WTC11 (cell line): ENCODE measurements around the gene CSPG4. TPM values are rescaled to one million over a fixed set of nuclear protein-coding genes. Genes with fewer than 3 reads are reported as not detected.

Source experiments
- ATAC-seq: fragments of 200-7000 bp; cut with Tn5 transposase; 2 replicates; pipeline ENCODE4 v1.10.0; 2021; ENCODE audit warnings: mild to moderate bottlenecking, moderate library complexity
- CTCF ChIA-PET: fragments of 300-600 bp; sonication (Branson Sonifier 250); formaldehyde crosslinking; loops from one replicate; lab custom pipeline; 2021; ENCODE audit warnings: antibody characterized with exemption; lab: Charles Lee
- POLR2A ChIA-PET: fragments of 350-600 bp; sonication (Branson Sonifier 250); formaldehyde crosslinking; loops from one replicate; lab custom pipeline; 2021; ENCODE audit warnings: antibody characterized with exemption; lab: Charles Lee
- DNase-seq: peaks from one replicate; pipeline ENCODE4 v3.0.0; 2021; ENCODE audit warnings: low spot score
- H3K27ac Mint-ChIP-seq: 2 replicates; pipeline ENCODE4 v1.8.0; 2021; ENCODE audit warnings: mixed read lengths
- H3K27me3 Mint-ChIP-seq: 2 replicates; pipeline ENCODE4 v1.8.0; 2021; ENCODE audit warnings: low read depth, mild to moderate bottlenecking, moderate library complexity, mixed read lengths
- H3K36me3 Mint-ChIP-seq: 2 replicates; pipeline ENCODE4 v1.8.0; 2021; ENCODE audit warnings: mixed read lengths
- H3K4me1 Mint-ChIP-seq: 2 replicates; pipeline ENCODE4 v1.8.0; 2022; ENCODE audit warnings: mixed read lengths
- H3K4me3 Mint-ChIP-seq: 2 replicates; pipeline ENCODE4 v1.8.0; 2021; ENCODE audit warnings: mild to moderate bottlenecking, moderate library complexity, mixed read lengths
- H3K9me3 Mint-ChIP-seq: 2 replicates; pipeline ENCODE4 v1.8.0; 2021; ENCODE audit warnings: mixed read lengths
- CBFB ChIP-seq: sonication (generic); formaldehyde crosslinking; IDR thresholded peaks from 2 replicates; pipeline ENCODE4 v1.8.1; 2022; ENCODE audit warnings: mild to moderate bottlenecking, low read depth, missing genetic modification reagents
- CREB1 ChIP-seq: sonication (generic); formaldehyde crosslinking; IDR thresholded peaks from 2 replicates; pipeline ENCODE4 v1.8.0; 2023; ENCODE audit warnings: mild to moderate bottlenecking, missing genetic modification reagents
- ESRRA ChIP-seq: sonication (generic); formaldehyde crosslinking; IDR thresholded peaks from 2 replicates; pipeline ENCODE4 v1.8.1; 2022; ENCODE audit warnings: mild to moderate bottlenecking, missing genetic modification reagents, borderline replicate concordance
- GRHL2 ChIP-seq: fragments of 250-450 bp; sonication (Bioruptor Pico); IDR thresholded peaks from 2 replicates; pipeline ENCODE4 v1.8.0; 2022; ENCODE audit warnings: mild to moderate bottlenecking, moderate library complexity; ENCODE audit not compliant: insufficient replicate concordance, severe bottlenecking
- HMGA2 ChIP-seq: fragments of 250-450 bp; sonication (Bioruptor Pico); IDR thresholded peaks from 2 replicates; pipeline ENCODE4 v1.4.0; 2021; ENCODE audit warnings: mild to moderate bottlenecking, moderate library complexity
- MXD4 ChIP-seq: fragments of 250-450 bp; sonication (Bioruptor Pico); IDR thresholded peaks from 2 replicates; pipeline ENCODE4 v1.8.0; 2021; ENCODE audit warnings: mild to moderate bottlenecking, moderate library complexity, borderline replicate concordance
- NR1H2 ChIP-seq: sonication (generic); formaldehyde crosslinking; IDR thresholded peaks from 2 replicates; pipeline ENCODE4 v1.9.0; 2021; ENCODE audit warnings: mild to moderate bottlenecking, moderate library complexity, missing genetic modification reagents
- PRRX2 ChIP-seq: fragments of 250-450 bp; sonication (Bioruptor Pico); IDR thresholded peaks from 2 replicates; pipeline ENCODE4 v1.8.0; 2021; ENCODE audit warnings: mild to moderate bottlenecking
- SMAD4 ChIP-seq: sonication (generic); formaldehyde crosslinking; IDR thresholded peaks from 2 replicates; pipeline ENCODE4 v1.8.0; 2022; ENCODE audit warnings: mild to moderate bottlenecking, missing genetic modification reagents
- STAT6 ChIP-seq: sonication (generic); formaldehyde crosslinking; conservative IDR thresholded peaks from 2 replicates; pipeline ENCODE4 v1.8.1; 2023; ENCODE audit warnings: mild to moderate bottlenecking, low read depth, missing genetic modification reagents, moderate library complexity
- TP53 ChIP-seq: sonication (generic); formaldehyde crosslinking; IDR thresholded peaks from 2 replicates; pipeline ENCODE4 v1.8.1; 2023; ENCODE audit warnings: mild to moderate bottlenecking, missing genetic modification reagents
- ZBTB21 ChIP-seq: sonication (generic); formaldehyde crosslinking; IDR thresholded peaks from 2 replicates; pipeline ENCODE4 v1.8.1; 2023; ENCODE audit warnings: mild to moderate bottlenecking, missing genetic modification reagents, borderline replicate concordance
- ZNF416 ChIP-seq: fragments of 250-450 bp; sonication (Bioruptor Pico); IDR thresholded peaks from 2 replicates; pipeline ENCODE4 v1.9.0; 2021; ENCODE audit warnings: mild to moderate bottlenecking, inconsistent platforms
- total RNA-seq: library from RNA; stranded (reverse); gene quantifications from 3 replicates; pipeline ENCODE4 v1.2.3, GENCODE V29; 2021
- TF ChIP-seq, protein P1 (sequence below): sonication (generic); formaldehyde crosslinking; IDR thresholded peaks from 2 replicates; pipeline ENCODE4 v1.8.0; 2023; ENCODE audit warnings: missing genetic modification reagents, mild to moderate bottlenecking, borderline replicate concordance
- TF ChIP-seq, protein P2 (sequence below): sonication (generic); formaldehyde crosslinking; IDR thresholded peaks from 2 replicates; pipeline ENCODE4 v1.8.1; 2023; ENCODE audit warnings: mild to moderate bottlenecking, moderate library complexity, missing genetic modification reagents
- TF ChIP-seq, protein P3 (sequence below): fragments of 250-450 bp; sonication (Bioruptor Pico); IDR thresholded peaks from 2 replicates; pipeline ENCODE4 v1.9.0; 2021; ENCODE audit warnings: mild to moderate bottlenecking
- TF ChIP-seq, protein P4 (sequence below): fragments of 250-450 bp; sonication (Bioruptor Pico); IDR thresholded peaks from 2 replicates; pipeline ENCODE4 v1.9.0; 2021; ENCODE audit warnings: mild to moderate bottlenecking

CSPG4 gene
- total RNA-seq, 1 experiment from 2014 or later = 2.9 TPM

GRCh38 chr15:75685195-75685594 is 27.5 kb downstream of the CSPG4 start:
- Mint-ChIP-seq H3K27me3 (0 out of 2 replicates have a peak, but pooled peaks cover 2% of the 10 kb centered on the region), H3K4me1 (peaks cover 16% of the 10 kb centered on the region), H3K36me3 (peaks cover 3% of the 10 kb centered on the region; the same call in 1 of the 2 replicates), H3K4me3 (no peak overlapping the region), H3K9me3 (peaks cover 3% of the 10 kb centered on the region; the same call in 1 of the 2 replicates), H3K27ac (no peak overlapping the region)
- no peak for DNase-seq
- POLR2A ChIA-PET = no interaction called here
- no peak for ATAC-seq
- TF ChIP-seq ESRRA (CRISPR knock-in tag) = no peak
- no peak for TF ChIP-seq SMAD4 (CRISPR knock-in tag)
- no peak for TF ChIP-seq GRHL2 (CRISPR knock-in tag)
- no peak for TF ChIP-seq ZNF416 (CRISPR knock-in tag)
- no peak for TF ChIP-seq STAT6
- no peak for TF ChIP-seq TP53 (CRISPR knock-in tag)
- no peak for TF ChIP-seq MXD4 (CRISPR knock-in tag)
- TF ChIP-seq, protein P1, sequence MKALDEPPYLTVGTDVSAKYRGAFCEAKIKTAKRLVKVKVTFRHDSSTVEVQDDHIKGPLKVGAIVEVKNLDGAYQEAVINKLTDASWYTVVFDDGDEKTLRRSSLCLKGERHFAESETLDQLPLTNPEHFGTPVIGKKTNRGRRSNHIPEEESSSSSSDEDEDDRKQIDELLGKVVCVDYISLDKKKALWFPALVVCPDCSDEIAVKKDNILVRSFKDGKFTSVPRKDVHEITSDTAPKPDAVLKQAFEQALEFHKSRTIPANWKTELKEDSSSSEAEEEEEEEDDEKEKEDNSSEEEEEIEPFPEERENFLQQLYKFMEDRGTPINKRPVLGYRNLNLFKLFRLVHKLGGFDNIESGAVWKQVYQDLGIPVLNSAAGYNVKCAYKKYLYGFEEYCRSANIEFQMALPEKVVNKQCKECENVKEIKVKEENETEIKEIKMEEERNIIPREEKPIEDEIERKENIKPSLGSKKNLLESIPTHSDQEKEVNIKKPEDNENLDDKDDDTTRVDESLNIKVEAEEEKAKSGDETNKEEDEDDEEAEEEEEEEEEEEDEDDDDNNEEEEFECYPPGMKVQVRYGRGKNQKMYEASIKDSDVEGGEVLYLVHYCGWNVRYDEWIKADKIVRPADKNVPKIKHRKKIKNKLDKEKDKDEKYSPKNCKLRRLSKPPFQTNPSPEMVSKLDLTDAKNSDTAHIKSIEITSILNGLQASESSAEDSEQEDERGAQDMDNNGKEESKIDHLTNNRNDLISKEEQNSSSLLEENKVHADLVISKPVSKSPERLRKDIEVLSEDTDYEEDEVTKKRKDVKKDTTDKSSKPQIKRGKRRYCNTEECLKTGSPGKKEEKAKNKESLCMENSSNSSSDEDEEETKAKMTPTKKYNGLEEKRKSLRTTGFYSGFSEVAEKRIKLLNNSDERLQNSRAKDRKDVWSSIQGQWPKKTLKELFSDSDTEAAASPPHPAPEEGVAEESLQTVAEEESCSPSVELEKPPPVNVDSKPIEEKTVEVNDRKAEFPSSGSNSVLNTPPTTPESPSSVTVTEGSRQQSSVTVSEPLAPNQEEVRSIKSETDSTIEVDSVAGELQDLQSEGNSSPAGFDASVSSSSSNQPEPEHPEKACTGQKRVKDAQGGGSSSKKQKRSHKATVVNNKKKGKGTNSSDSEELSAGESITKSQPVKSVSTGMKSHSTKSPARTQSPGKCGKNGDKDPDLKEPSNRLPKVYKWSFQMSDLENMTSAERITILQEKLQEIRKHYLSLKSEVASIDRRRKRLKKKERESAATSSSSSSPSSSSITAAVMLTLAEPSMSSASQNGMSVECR (CRISPR knock-in tag) = no peak
- TF ChIP-seq CREB1 (CRISPR knock-in tag) = no peak
- no peak for TF ChIP-seq PRRX2 (CRISPR knock-in tag)
- no peak for TF ChIP-seq ZBTB21 (CRISPR knock-in tag)
- TF ChIP-seq, protein P2, sequence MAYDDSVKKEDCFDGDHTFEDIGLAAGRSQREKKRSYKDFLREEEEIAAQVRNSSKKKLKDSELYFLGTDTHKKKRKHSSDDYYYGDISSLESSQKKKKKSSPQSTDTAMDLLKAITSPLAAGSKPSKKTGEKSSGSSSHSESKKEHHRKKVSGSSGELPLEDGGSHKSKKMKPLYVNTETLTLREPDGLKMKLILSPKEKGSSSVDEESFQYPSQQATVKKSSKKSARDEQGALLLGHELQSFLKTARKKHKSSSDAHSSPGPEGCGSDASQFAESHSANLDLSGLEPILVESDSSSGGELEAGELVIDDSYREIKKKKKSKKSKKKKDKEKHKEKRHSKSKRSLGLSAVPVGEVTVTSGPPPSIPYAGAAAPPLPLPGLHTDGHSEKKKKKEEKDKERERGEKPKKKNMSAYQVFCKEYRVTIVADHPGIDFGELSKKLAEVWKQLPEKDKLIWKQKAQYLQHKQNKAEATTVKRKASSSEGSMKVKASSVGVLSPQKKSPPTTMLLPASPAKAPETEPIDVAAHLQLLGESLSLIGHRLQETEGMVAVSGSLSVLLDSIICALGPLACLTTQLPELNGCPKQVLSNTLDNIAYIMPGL (CRISPR knock-in tag) = no peak
- TF ChIP-seq HMGA2 (CRISPR knock-in tag) = no peak
- TF ChIP-seq, protein P3, sequence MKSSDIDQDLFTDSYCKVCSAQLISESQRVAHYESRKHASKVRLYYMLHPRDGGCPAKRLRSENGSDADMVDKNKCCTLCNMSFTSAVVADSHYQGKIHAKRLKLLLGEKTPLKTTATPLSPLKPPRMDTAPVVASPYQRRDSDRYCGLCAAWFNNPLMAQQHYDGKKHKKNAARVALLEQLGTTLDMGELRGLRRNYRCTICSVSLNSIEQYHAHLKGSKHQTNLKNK (CRISPR knock-in tag) = no peak
- TF ChIP-seq NR1H2 (CRISPR knock-in tag) = no peak
- TF ChIP-seq CBFB = no peak
- TF ChIP-seq, protein P4, sequence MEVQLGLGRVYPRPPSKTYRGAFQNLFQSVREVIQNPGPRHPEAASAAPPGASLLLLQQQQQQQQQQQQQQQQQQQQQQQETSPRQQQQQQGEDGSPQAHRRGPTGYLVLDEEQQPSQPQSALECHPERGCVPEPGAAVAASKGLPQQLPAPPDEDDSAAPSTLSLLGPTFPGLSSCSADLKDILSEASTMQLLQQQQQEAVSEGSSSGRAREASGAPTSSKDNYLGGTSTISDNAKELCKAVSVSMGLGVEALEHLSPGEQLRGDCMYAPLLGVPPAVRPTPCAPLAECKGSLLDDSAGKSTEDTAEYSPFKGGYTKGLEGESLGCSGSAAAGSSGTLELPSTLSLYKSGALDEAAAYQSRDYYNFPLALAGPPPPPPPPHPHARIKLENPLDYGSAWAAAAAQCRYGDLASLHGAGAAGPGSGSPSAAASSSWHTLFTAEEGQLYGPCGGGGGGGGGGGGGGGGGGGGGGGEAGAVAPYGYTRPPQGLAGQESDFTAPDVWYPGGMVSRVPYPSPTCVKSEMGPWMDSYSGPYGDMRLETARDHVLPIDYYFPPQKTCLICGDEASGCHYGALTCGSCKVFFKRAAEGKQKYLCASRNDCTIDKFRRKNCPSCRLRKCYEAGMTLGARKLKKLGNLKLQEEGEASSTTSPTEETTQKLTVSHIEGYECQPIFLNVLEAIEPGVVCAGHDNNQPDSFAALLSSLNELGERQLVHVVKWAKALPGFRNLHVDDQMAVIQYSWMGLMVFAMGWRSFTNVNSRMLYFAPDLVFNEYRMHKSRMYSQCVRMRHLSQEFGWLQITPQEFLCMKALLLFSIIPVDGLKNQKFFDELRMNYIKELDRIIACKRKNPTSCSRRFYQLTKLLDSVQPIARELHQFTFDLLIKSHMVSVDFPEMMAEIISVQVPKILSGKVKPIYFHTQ (CRISPR knock-in tag) = no peak
- CTCF ChIA-PET = interaction anchor here (0.8 to 3.4 kb wide), 17 partner anchors 9 to 317 kb away, joined by 3 to 38 read pairs (median 5); partner anchors contain the start of genes IMP3, SIN3A, SNUPN and SNX33
